ENCODE results near the gene FYTTD1. TPM values are rescaled to one million over a fixed set of nuclear protein-coding genes. Genes with fewer than 3 reads are reported as not detected.
"Not testable (repeated sequence)": the region's sequence is repeated elsewhere in the genome, so short reads cannot be mapped to it uniquely, and the experiment has no call there.

FYTTD1 gene
- polyA plus RNA-seq (ENCODE audit: low read depth in 6 of 6): 10 to 100 TPM; 64.2 to 78.5 (median 68.8) TPM

GRCh38 chr3:197749601-197750395 lies at the start of gene FYTTD1:
TSS of gene FYTTD1 (plus strand) at chr3:197749883. CDS start at chr3:197749972, 89 bp downstream.
- DNase-seq (peak; percentile 93), ATAC-seq (ENCODE audit: low read depth in 2 of 2) (peak; percentile 83 to 84)
- H3K4me1 Mint-ChIP-seq: peaks cover 26 to 34% (median 32%) of the 10 kb centered on the region in 3 donors
- H3K9me3 Mint-ChIP-seq: no peaks in the 10 kb centered on the region
- H3K27ac Mint-ChIP-seq: peak within 1 kb of the TSS; percentile 95 to 100 (median 97)
- H3K27me3 Mint-ChIP-seq: no peaks in the 10 kb centered on the region
- H3K4me3 Mint-ChIP-seq: peak within 1 kb of the TSS; percentile 90 to 98 (median 97)
- H3K36me3 Mint-ChIP-seq: no peaks in the 10 kb centered on the region

DNA sequence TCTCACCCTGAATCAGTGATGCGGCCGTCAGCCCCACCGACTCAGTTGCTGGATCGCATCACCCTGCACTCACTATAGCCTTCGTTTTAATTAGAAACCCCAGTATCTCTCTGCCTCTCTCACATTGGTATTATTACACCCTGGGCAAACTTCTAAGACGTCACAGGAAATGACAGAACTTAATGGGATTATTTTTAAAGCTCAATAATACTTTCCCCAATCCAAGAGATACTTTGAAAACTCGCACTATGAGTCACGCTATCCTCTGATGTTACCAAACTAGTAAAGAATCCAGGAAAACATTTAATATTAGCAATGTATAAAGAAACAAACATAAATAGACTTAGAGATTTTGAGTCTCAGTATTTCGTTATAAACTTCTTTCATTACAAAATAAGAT lies 49.6 kb upstream of the FYTTD1 start:
- DNase-seq (no peak), ATAC-seq (ENCODE audit: low read depth in 2 of 2) (no peak)
- H3K36me3 Mint-ChIP-seq: peaks cover 42 to 64% of the 10 kb centered on the region in 2 donors
- H3K27ac Mint-ChIP-seq: peak overlapping the region in 2 of 6 donors; percentile 32 to 76
- H3K4me1 Mint-ChIP-seq: peaks cover 4 to 16% (median 6%) of the 10 kb centered on the region in 3 donors
- H3K27me3 Mint-ChIP-seq: no peaks in the 10 kb centered on the region
- H3K9me3 Mint-ChIP-seq: peaks cover 0 to 1% (median 0%) of the 10 kb centered on the region in 7 donors
- H3K4me3 Mint-ChIP-seq: no peak overlapping the region

DNA sequence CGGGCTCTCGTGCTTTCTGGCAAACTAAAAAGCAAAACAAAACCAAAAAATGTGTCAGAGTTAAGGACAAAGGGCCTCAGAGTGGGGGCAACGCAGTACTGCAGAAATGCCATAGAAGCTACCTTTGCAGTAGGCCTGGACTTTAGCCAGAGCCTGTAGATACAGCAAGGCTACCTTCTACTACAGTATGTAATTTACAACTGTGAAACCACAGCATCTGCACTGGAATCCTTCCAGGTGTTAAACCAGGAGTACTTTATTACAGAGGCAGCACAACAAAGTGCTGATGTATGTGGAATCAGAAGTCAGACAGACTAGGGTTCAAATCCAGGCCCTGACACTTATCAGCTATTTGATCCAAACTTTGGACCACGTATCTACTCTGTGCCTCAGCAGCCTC lies 47.8 kb upstream of the FYTTD1 start:
- Mint-ChIP-seq H3K36me3 (peaks cover 36 to 51% of the 10 kb centered on the region in 2 donors), H3K27ac (peak overlapping the region in 1 of 6 donors; percentile 77), H3K27me3 (no peaks in the 10 kb centered on the region), H3K4me1 (peaks cover 4 to 11% (median 10%) of the 10 kb centered on the region in 3 donors), H3K4me3 (no peak overlapping the region), H3K9me3 (peaks cover 0 to 1% (median 0%) of the 10 kb centered on the region in 7 donors)
- ATAC-seq (ENCODE audit: low read depth in 2 of 2) (no peak), DNase-seq (no peak)

- peak overlapping the region in 2 of 8 donors; percentile 24 to 75 for H3K4me3 Mint-ChIP-seq
- H3K4me1 Mint-ChIP-seq: peaks cover 12 to 26% (median 16%) of the 10 kb centered on the region in 3 donors
- no peaks in the 10 kb centered on the region for H3K9me3 Mint-ChIP-seq
- DNase-seq: no peak
- H3K27ac Mint-ChIP-seq: peak overlapping the region in 4 of 6 donors; percentile 16 to 80 (median 52)
- no peaks in the 10 kb centered on the region for H3K27me3 Mint-ChIP-seq
- peaks cover 3 to 9% of the 10 kb centered on the region in 2 donors for H3K36me3 Mint-ChIP-seq
- no peak for ATAC-seq (ENCODE audit: low read depth in 2 of 2)
These were observed 43.0 kb upstream of the FYTTD1 start for GRCh38 chr3:197706658-197707057.

DNA sequence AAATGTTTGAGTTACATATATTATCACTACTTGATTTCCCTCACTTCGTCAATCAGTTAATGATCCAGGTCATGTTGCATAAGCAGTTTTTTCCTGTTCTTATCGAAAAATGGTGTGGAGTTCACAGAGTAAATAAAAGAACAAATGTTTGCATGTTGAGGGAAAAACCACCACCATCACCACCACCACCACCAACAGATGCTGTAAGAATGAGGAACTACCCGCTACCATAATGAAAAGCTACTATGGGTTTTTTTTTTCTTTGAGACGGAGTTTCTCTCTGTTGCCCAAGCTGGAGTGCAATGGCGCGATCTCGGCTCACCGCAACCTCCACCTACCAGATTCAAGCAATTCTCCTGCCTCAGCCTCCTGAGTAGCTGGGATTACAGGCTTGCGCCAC lies 40.5 kb upstream of the FYTTD1 start:
- H3K27me3 Mint-ChIP-seq: no peaks in the 10 kb centered on the region
- peak overlapping the region in 2 of 8 donors; percentile 3 to 66 for H3K4me3 Mint-ChIP-seq
- peak; percentile 23 to 39 for ATAC-seq (ENCODE audit: low read depth in 2 of 2)
- H3K36me3 Mint-ChIP-seq: peaks cover 4 to 7% of the 10 kb centered on the region in 2 donors
- peaks cover 17 to 49% (median 25%) of the 10 kb centered on the region in 3 donors for H3K4me1 Mint-ChIP-seq
- peak overlapping the region in 5 of 6 donors; percentile 79 to 95 (median 90) for H3K27ac Mint-ChIP-seq
- DNase-seq: peak; percentile 46
- H3K9me3 Mint-ChIP-seq: no peaks in the 10 kb centered on the region

- H3K4me3 Mint-ChIP-seq; H3K36me3 Mint-ChIP-seq; H3K9me3 Mint-ChIP-seq; DNase-seq; H3K27me3 Mint-ChIP-seq; ATAC-seq (ENCODE audit: low read depth in 2 of 2): not testable (repeated sequence)
- Mint-ChIP-seq H3K4me1 (peaks cover 17 to 47% (median 25%) of the 10 kb centered on the region in 3 donors), H3K27ac (peak overlapping the region; percentile 47 to 79 (median 73))
These were observed 38.7 kb upstream of the FYTTD1 start for GRCh38 chr3:197710965-197711364.

DNA sequence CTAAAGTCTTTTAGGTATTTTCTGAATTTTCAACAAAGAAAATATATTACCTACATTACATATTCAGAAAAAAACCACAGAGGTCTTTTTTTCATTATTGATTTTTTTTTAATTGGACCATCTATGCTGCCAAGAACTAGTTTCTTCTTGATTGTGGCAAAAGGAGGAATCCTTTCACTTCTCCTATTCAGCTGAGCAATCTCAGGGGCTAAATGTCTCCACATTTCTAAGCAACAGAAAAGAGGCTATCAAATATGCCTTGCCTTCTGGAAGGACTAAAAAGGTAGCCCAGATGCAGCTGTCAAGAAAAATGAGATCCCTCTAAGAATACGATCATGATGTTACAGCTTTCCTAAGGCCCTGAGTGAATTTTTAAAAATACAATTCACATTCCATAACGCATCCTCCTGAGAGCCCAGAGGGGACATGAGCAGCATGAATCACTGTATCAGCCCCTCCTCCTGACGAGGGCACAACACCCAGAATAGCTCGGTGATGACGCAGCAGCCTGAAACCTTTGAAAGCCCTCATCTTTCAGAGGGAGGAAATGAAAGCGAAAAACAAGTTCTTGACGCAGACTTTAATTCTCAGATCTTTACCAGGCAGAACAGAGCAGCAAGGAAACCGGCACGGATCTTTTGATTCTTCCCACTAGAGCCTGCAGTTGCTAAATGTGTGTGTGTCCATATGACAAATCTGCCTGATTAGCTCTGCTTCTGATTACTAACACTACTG lies 37.5 kb upstream of the FYTTD1 start:
- ATAC-seq (ENCODE audit: low read depth in 2 of 2) (peak; percentile 92 to 93), DNase-seq (peak; percentile 86)
- Mint-ChIP-seq H3K4me3 (peak overlapping the region; percentile 56 to 94 (median 70)), H3K27me3 (no peaks in the 10 kb centered on the region), H3K27ac (peak overlapping the region; percentile 91 to 98 (median 98)), H3K36me3 (peaks cover 4 to 15% of the 10 kb centered on the region in 2 donors), H3K4me1 (peaks cover 17 to 51% (median 30%) of the 10 kb centered on the region in 3 donors), H3K9me3 (no peaks in the 10 kb centered on the region)

DNA sequence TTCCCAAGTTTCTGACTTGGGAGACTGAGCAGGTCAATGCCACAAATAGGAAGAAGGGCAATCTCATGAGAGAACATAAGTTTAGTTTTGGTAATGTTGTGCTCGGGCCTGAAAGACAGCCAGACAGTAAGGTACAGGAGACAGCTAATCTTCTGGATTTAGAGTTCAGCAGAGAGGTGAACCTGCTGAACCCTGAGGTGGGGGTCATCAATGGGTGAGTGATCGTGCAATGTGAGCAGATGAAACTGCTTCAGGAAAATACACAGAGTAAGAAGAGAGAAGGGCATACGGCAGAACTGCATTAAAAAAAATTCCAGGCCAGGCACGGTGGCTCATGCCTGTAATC lies 36.2 kb upstream of the FYTTD1 start:
- Mint-ChIP-seq H3K4me3 (peak overlapping the region in 6 of 8 donors; percentile 55 to 94 (median 64)), H3K4me1 (peaks cover 23 to 55% (median 30%) of the 10 kb centered on the region in 3 donors), H3K9me3 (no peaks in the 10 kb centered on the region), H3K36me3 (peaks cover 4 to 15% of the 10 kb centered on the region in 2 donors), H3K27me3 (no peaks in the 10 kb centered on the region), H3K27ac (peak overlapping the region; percentile 91 to 98 (median 98))
- no peak for ATAC-seq (ENCODE audit: low read depth in 2 of 2)
- DNase-seq: no peak

DNA sequence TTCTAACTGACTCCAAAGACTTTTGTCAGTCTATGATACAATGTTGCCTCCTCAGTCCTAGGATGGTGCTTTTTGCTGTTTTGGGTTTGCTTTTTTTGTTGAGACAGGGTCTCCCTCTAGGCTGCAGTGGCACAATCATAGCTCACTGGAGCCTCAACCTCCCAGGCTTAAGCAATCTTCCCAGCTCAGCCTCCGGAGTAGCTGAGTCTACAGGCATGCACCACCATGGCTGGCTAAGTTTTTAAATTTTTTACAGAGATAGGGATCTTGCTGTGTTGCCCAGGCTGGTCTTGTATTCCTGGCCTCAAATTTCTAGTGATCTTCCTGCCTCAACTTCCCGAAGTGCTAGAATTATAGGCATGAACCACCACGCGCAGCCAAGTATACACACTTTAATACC lies 35.4 kb upstream of the FYTTD1 start:
- H3K9me3 Mint-ChIP-seq: no peaks in the 10 kb centered on the region
- peak overlapping the region in 3 of 8 donors; percentile 29 to 63 (median 47) for H3K4me3 Mint-ChIP-seq
- no peak for ATAC-seq (ENCODE audit: low read depth in 2 of 2)
- H3K4me1 Mint-ChIP-seq: peaks cover 22 to 48% (median 23%) of the 10 kb centered on the region in 3 donors
- H3K36me3 Mint-ChIP-seq: peaks cover 4 to 15% of the 10 kb centered on the region in 2 donors
- H3K27me3 Mint-ChIP-seq: no peaks in the 10 kb centered on the region
- peak overlapping the region in 5 of 6 donors; percentile 44 to 98 (median 61) for H3K27ac Mint-ChIP-seq
- DNase-seq: no peak

- Mint-ChIP-seq H3K4me1 (peaks cover 32 to 37% (median 34%) of the 10 kb centered on the region in 3 donors), H3K4me3 (no peak overlapping the region), H3K27me3 (no peaks in the 10 kb centered on the region), H3K9me3 (peaks cover 0 to 7% (median 3%) of the 10 kb centered on the region in 7 donors), H3K36me3 (peaks cover 8 to 25% of the 10 kb centered on the region in 2 donors), H3K27ac (peak overlapping the region in 1 of 6 donors; percentile 19)
- DNase-seq (no peak), ATAC-seq (ENCODE audit: low read depth in 2 of 2) (no peak)
These were observed 30.8 kb upstream of the FYTTD1 start for GRCh38 chr3:197718891-197719290.

GRCh38 chr3:197720694-197721093 lies 29.0 kb upstream of the FYTTD1 start:
- peaks cover 9 to 25% of the 10 kb centered on the region in 2 donors for H3K36me3 Mint-ChIP-seq

GRCh38 chr3:197722734-197723133 lies 26.9 kb upstream of the FYTTD1 start:
- no peak for ATAC-seq (ENCODE audit: low read depth in 2 of 2)
- H3K4me1 Mint-ChIP-seq: peaks cover 41 to 54% (median 41%) of the 10 kb centered on the region in 3 donors
- DNase-seq: no peak
- no peaks in the 10 kb centered on the region for H3K27me3 Mint-ChIP-seq
- H3K4me3 Mint-ChIP-seq: peak overlapping the region in 1 of 8 donors; percentile 20
- peaks cover 0 to 8% (median 3%) of the 10 kb centered on the region in 7 donors for H3K9me3 Mint-ChIP-seq
- H3K27ac Mint-ChIP-seq: peak overlapping the region in 1 of 6 donors; percentile 16
- H3K36me3 Mint-ChIP-seq: peaks cover 12 to 17% of the 10 kb centered on the region in 2 donors

More at GRCh38 chr3:197720694-197721093, 29.0 kb upstream of the FYTTD1 start:
- Mint-ChIP-seq H3K27me3 (no peaks in the 10 kb centered on the region), H3K9me3 (peaks cover 0 to 8% (median 3%) of the 10 kb centered on the region in 7 donors), H3K4me1 (peaks cover 40 to 46% (median 44%) of the 10 kb centered on the region in 3 donors), H3K4me3 (no peak overlapping the region), H3K27ac (peak overlapping the region in 2 of 6 donors; percentile 9 to 47)
- ATAC-seq (ENCODE audit: low read depth in 2 of 2) (no peak), DNase-seq (no peak)

GRCh38 chr3:197727878-197728277 lies 21.8 kb upstream of the FYTTD1 start:
- H3K4me3 Mint-ChIP-seq: peak overlapping the region in 2 of 8 donors; percentile 20 to 41
- not testable (repeated sequence) for DNase-seq; H3K9me3 Mint-ChIP-seq; H3K27me3 Mint-ChIP-seq; ATAC-seq (ENCODE audit: low read depth in 2 of 2)
- peaks cover 34 to 65% (median 58%) of the 10 kb centered on the region in 3 donors for H3K4me1 Mint-ChIP-seq
- H3K36me3 Mint-ChIP-seq: peaks cover 9 to 12% of the 10 kb centered on the region in 2 donors
- H3K27ac Mint-ChIP-seq: peak overlapping the region in 4 of 6 donors; percentile 21 to 81 (median 56)
